GM19099 (cell line): ENCODE measurements around the gene MLH1.

Source experiments
- POLR2A ChIP-seq: IDR thresholded peaks from 3 replicates; pipeline ENCODE4 v1.6.1; 2011; ENCODE audit warnings: low read depth; ENCODE audit not compliant: insufficient read length; ENCODE audit errors: extremely low read depth

The MLH1 gene

GRCh38 chr3:37053753-37054152 is 60.4 kb downstream of the MLH1 start:
- TF ChIP-seq POLR2A, result no peak

DNA sequence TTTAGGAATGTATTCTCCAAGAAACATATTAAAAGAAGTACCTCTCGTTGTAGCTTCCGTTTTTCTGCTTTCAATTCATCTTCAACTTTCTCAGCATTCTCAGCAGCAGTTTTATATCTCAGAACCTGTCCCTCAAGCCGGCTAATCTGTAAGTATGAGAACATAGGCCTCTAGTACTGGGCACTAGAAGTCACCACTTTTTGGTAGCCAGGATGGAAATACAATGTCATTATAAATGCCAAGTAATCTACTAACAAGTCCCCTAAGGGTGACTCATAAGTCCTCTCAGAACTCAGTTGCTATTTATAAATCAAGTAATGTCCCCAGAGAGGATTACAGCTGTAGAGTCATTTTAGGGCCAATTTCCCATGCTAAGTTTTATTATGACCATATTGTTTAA is 61.1 kb downstream of the MLH1 start:
- no peak for TF ChIP-seq POLR2A

DNA sequence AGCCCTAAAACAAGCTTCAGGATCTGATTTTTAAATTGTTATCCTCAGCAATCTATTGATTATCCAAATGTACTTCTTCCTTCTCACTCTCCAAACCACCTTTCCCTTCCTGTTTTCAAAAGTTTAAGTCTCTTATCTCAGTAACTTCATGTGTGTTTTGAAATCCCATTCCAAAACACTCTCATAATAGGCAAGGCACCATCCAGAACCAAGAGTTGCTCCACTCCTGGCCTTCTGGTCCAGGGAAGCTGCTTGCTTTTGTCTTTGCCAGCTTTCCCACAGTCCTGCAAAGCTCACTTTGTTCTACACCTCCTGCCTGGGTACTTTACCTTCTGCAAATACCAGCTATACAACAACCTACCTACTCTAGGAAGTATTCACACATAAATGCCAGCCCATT is 63.5 kb downstream of the MLH1 start:
- TF ChIP-seq POLR2A, result no peak

DNA sequence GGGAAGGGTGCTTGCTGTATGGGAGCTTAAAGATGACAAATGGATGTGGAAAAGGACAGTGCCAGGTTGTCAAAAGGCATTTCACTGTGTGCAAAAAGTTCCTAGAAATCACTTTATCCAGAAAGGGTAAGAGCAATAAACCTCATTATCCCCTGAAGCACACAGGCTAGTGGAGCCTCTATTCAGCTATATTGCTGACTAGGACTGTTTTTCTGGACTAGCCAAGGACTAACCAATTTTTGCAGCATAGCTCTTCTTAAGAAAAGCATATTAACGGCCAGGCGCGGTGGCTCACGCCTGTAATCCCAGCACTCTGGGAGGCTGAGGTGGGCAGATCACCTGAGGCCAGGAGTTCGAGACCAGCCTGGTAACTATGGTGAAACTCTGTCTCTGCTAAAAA is 64.8 kb downstream of the MLH1 start:
- no peak for TF ChIP-seq POLR2A

DNA sequence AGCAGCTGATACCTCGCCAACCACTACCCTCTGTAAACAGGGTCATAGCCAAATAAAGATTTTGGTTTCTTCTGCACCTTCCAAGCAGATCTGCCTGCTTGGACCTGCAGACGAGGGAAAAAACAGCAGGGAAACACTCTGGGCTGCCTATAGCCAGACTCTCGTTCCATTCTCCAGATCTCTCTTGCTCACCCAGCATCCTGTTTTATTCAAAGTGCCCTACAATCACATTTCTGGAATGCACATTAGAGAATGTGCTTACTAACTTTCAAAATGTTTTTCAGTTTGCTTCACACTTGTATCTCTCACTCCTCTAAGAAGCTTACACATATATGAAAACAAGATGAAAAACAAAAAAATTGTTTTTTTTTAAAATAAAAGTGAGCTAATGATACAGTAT is 71.4 kb downstream of the MLH1 start:
- TF ChIP-seq POLR2A, result no peak

DNA sequence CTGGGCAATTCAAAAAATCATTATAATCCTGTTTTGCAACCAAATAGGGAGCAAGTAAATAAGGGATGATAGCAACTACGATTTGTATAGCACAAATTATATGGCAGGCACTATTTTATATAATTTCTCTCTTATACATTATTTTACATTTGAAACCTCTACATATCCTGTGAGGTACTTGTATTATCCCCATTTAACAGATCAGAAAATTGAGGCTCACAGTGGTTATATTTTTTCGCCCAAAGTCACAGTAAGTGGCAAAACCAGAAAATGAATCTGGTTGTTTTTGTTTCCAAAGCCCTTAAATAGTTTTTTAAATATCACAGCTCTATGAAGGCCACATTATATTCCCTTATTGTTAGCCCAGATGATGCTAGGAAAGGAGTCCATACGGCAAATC is 74.3 kb downstream of the MLH1 start:
- TF ChIP-seq POLR2A, result no peak

DNA sequence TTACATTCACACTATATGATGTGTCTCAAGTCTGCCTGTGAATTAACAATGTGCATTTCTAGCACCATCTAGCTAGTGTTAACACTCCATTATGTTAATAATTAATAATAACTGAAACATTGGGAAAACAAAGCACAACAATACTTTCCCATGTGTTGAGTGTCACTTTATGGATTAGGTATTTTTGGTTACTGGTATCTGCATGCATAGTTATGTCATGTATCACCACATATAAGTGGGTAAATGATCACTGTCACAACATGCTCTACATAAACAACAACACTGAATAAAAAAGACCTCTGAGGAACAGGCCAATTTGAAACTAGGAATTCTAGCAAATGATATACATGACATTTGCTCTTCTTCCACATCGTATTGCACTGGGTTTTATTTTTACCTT is 74.7 kb downstream of the MLH1 start:
- no peak for TF ChIP-seq POLR2A

GRCh38 chr3:37071921-37072320 is 78.6 kb downstream of the MLH1 start:
- TF ChIP-seq POLR2A, result no peak

DNA sequence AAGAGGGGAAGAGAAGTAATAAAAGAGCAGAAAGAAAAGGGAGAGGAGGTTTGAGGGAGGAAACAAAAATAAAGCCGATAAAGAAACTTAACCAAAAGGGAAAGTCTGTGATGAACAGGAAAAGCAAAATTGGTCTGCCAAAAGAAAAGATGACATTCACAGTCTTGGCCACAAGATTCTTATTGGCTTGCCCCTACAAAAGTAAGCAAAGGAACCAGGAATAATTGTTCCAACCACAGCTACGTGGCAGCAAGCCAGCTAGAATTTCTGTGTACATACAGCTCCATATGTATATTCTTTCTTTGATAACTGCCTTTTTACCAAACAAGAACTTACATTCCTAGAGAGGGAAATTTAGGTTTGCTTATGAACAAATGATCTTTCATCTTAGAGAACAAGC is 79.6 kb downstream of the MLH1 start:
- TF ChIP-seq POLR2A, result no peak

DNA sequence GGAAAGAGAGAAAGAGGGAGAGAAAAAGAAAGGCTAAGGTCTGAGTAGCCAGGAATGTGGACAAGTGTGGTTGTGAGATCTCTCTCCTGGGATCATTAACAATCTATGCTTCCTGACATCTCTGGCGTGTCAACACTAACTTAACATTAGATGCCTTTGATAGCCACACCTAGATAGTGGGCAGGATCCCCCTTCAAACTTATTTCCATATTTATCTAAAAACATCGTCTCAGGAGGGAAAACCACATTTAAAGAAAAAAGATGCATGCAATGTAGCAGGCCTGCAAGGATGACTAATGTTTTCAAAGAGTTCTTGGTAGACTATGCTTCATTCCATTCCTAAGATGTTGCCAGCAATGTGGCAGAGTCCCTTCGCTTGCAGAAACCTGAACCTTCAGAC is 80.9 kb downstream of the MLH1 start:
- TF ChIP-seq POLR2A, result no peak

GRCh38 chr3:37075955-37076354 is 82.6 kb downstream of the MLH1 start:
- no peak for TF ChIP-seq POLR2A

DNA sequence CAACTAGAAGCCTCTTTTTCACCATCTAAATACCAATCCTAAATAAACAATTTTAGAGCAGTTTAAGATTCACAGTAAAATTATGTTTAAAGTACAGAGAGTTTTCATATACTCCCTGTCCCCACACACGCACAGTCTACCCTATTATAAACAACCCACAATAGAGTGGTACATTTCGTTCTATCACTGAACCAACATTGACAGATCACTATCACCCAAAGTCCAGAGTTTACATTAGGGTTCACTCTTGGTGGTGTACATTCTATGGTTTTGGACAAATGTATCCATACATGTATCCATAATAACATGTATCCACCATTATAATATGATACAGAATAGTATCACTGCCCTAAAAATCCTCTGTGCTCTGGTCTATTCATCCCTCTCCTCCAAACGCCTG is 89.0 kb downstream of the MLH1 start:
- TF ChIP-seq POLR2A, result no peak

DNA sequence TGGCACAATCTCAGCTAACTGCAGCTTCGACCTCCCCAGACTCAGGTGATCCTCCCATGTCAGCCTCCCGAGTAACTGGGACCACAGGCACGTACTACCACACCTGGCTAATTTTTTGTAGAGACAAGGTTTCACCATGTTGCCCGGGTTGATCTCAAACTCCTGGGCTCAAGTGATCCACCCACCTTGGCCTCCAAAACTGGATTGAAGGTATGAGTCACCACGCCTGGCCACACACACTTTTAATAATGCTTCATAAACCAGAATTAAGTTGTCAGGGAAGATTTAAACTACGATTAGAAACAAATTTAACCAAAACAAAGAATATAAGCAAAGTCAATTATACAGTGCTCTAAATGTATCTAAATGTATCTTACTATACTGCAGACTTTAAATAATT is 93.6 kb downstream of the MLH1 start:
- TF ChIP-seq POLR2A, result no peak

- no peak for TF ChIP-seq POLR2A
Measured at GRCh38 chr3:37087870-37088269, 94.6 kb downstream of the MLH1 start.

DNA sequence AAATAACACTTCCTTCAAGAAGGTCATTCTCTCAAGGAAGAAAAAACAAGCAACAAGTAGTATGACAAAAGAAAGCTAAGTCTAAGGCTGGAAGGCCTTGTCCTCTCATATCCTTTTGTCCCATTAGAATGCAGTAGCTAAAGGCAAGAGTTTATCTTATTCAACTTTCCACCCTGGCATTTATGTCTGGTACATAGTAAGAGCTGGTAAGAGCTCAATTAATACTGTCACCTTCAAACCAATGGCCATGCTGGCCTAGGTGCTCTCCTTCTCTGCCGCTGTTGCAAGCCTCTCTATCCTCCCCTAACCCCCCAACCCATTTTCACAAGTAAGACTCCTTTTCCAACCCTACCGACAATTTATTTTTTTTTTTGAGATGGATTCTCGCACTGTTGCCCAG is 99.2 kb downstream of the MLH1 start:
- TF ChIP-seq POLR2A, result no peak

DNA sequence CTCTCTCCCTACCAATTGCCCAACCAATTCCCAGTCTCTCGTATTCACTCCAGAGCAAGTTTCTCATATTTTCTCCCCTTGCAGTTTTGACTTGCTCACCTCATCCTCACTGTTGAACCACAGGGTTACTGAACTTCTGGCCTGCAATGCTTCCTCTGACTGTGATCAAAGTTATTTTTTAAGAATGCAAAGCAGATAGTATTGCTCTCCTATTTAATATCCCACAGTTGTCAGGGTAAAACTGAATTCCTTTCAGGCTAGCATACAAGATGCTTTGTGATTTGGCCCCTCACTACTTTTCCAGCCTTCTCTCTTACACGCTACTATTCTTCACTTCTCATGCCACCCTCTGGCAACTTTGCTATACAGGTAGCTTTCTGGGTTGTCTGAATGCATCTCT is 100.2 kb downstream of the MLH1 start:
- TF ChIP-seq POLR2A, result no peak

DNA sequence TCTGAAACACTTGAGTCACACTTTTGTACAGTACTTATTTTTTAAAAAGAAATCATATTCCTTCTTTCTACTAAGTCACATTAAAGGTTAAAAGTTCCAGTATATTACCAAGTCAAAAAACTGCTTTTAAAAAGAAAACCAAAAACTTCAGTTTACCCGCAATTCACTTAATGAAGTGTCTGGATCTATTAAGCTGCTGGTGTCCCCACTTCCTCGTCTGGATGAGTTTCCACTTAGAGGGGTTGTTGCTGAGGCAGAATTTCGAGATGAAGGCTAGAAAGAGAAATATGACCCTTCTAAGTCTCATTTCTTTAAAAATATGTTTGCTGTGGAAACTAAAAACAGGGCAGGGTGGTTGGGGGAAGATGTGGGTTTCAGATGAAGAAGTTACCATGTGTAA is 101.3 kb downstream of the MLH1 start:
- TF ChIP-seq POLR2A, result no peak

DNA sequence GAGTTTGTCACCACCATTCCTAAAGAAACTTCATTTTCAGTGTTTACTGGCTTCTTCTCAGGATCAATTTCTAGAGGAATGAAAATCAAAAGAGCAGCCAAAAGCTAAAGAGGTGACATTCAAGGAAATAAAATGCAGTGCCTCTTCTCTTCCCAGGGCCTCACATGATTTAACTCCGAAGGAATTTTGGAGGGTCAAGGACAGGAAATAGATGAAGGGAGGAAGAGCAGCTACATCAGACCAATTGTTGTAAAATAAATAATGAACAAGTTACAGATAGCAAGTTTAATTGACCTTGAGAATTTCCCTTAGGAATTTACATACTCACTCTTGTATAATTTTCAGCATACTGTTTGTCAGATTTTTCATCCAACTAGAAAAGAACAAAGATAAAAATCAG is 103.0 kb downstream of the MLH1 start:
- TF ChIP-seq POLR2A, result no peak

GRCh38 chr3:37096975-37097374 is 103.7 kb downstream of the MLH1 start:
- no peak for TF ChIP-seq POLR2A

GRCh38 chr3:37097776-37098175 is 104.5 kb downstream of the MLH1 start:
- no peak for TF ChIP-seq POLR2A
